CD4-positive, CD25-positive, alpha-beta regulatory T cell (primary cell): ENCODE measurements around the gene CPT1C. TPM values are rescaled to one million over a fixed set of nuclear protein-coding genes. Genes with fewer than 3 reads are reported as not detected.

Experiments
- ATAC-seq, 2 donors: fragments of 150-1000 bp; cut with Tn5 transposase; one replicate each; pipeline ENCODE4 v1.10.0; 2021; ENCODE audit warnings: low read depth in 2 of 2, moderate number of reproducible peaks in 2 of 2, moderate library complexity in 1 of 2
- DNase-seq, 3 donors: peaks; one replicate each; pipeline versions ENCODE4 v3.0.0 to v3.0.0-alpha.2; 2012 to 2022; ENCODE audit warnings: mixed read lengths in 1 of 3
- H3K27ac ChIP-seq: one replicate; pipeline ENCODE4 v1.7.0; 2013; ENCODE audit warnings: mild to moderate bottlenecking, low read length; ENCODE audit not compliant: insufficient read depth, poor library complexity, severe bottlenecking
- H3K27me3 ChIP-seq: one replicate; pipeline ENCODE4 v1.7.0; 2013; ENCODE audit warnings: low read length; ENCODE audit not compliant: control insufficient read depth, insufficient read depth
- H3K36me3 ChIP-seq: one replicate; pipeline ENCODE4 v1.7.0; 2013; ENCODE audit warnings: mild to moderate bottlenecking, low read length, moderate library complexity; ENCODE audit not compliant: control insufficient read depth, insufficient read depth
- H3K4me1 ChIP-seq: 2 replicates; pipeline ENCODE4 v1.7.0; 2013; ENCODE audit warnings: mild to moderate bottlenecking, low read length; ENCODE audit not compliant: insufficient read depth, control insufficient read depth, poor library complexity, severe bottlenecking
- H3K4me3 ChIP-seq: one replicate; pipeline ENCODE4 v1.7.0; 2013; ENCODE audit warnings: low read depth, mild to moderate bottlenecking, low read length, moderate library complexity
- H3K9me3 ChIP-seq, 2 experiments: 1 replicate in 1 of 2; 2 replicates in 1 of 2; pipeline ENCODE4 v1.7.0; 2013; ENCODE audit warnings: low read length in 2 of 2, mild to moderate bottlenecking in 1 of 2, moderate library complexity in 1 of 2; ENCODE audit not compliant: control insufficient read depth in 2 of 2
- H3K27ac Mint-ChIP-seq, 3 donors: one replicate each; pipeline ENCODE4 v1.8.0; 2020 to 2022; ENCODE audit warnings: mild to moderate bottlenecking in 3 of 3, mixed read lengths in 3 of 3, moderate library complexity in 2 of 3
- H3K27me3 Mint-ChIP-seq: one replicate; pipeline ENCODE4 v1.8.0; 2022; ENCODE audit warnings: mild to moderate bottlenecking, mixed read lengths
- H3K36me3 Mint-ChIP-seq: one replicate; pipeline ENCODE4 v1.8.0; 2020; ENCODE audit warnings: mixed read lengths
- H3K4me1 Mint-ChIP-seq, 4 donors: one replicate each; pipeline ENCODE4 v1.8.0; 2020 to 2022; ENCODE audit warnings: mixed read lengths in 4 of 4, mild to moderate bottlenecking in 1 of 4
- H3K4me3 Mint-ChIP-seq, 4 donors: one replicate each; pipeline ENCODE4 v1.8.0; 2020 to 2022; ENCODE audit warnings: mild to moderate bottlenecking in 4 of 4, mixed read lengths in 4 of 4, moderate library complexity in 3 of 4
- H3K9me3 Mint-ChIP-seq, 7 donors: one replicate each; pipeline ENCODE4 v1.8.0; 2020 to 2022; ENCODE audit warnings: mixed read lengths in 7 of 7, mild to moderate bottlenecking in 3 of 7, moderate library complexity in 2 of 7
- polyA plus RNA-seq, 4 donors: library from polyadenylated mRNA; unstranded; fragments of 300-500 nt; fragmentation: Illumina TruSeq; gene quantifications; one replicate each; pipeline ENCODE4 v1.2.3, GENCODE V29; 2021
- total RNA-seq: library from RNA; stranded (reverse); gene quantifications from one replicate; pipeline ENCODE4 v1.2.3, GENCODE V29; 2022

Gene CPT1C
- total and polyA plus RNA-seq, 5 donors from 2014 or later = 0.41 to 0.84 (median 0.60) TPM; not detected in 1

- Histone ChIP-seq H3K36me3 (peaks cover 2% of the 10 kb centered on the region), H3K27ac (peak overlapping the region; percentile 98), H3K4me3 (peak overlapping the region; percentile 86), H3K27me3 (no peaks in the 10 kb centered on the region), H3K9me3 (no peaks in the 10 kb centered on the region), H3K4me1 (peaks cover 51% of the 10 kb centered on the region)
- peaks cover 0 to 1% (median 0%) of the 10 kb centered on the region in 7 donors for H3K9me3 Mint-ChIP-seq
- ATAC-seq = no peak
- DNase-seq = no peak
- peaks cover 5 to 56% (median 32%) of the 10 kb centered on the region in 4 donors for H3K4me1 Mint-ChIP-seq
- H3K36me3 Mint-ChIP-seq = no peaks in the 10 kb centered on the region
- H3K27me3 Mint-ChIP-seq = peaks cover 9% of the 10 kb centered on the region
- peak overlapping the region; percentile 90 to 99 (median 98) for H3K4me3 Mint-ChIP-seq
- peak overlapping the region; percentile 99 to 100 (median 99) for H3K27ac Mint-ChIP-seq
Measured at GRCh38 chr19:49676136-49676783, 14.7 kb upstream of the CPT1C start.

- H3K27me3 ChIP-seq = no peaks in the 10 kb centered on the region
- ATAC-seq = peak; percentile 79 to 81
- peak overlapping the region; percentile 99 to 100 (median 99) for H3K27ac Mint-ChIP-seq
- H3K9me3 Mint-ChIP-seq = peaks cover 0 to 1% (median 0%) of the 10 kb centered on the region in 7 donors
- peak; percentile 97 to 100 (median 98) for DNase-seq
- peaks cover 5 to 55% (median 31%) of the 10 kb centered on the region in 4 donors for H3K4me1 Mint-ChIP-seq
- H3K27me3 Mint-ChIP-seq = peaks cover 9% of the 10 kb centered on the region
- peak overlapping the region; percentile 98 for H3K27ac ChIP-seq
- no peaks in the 10 kb centered on the region for H3K36me3 Mint-ChIP-seq
- H3K9me3 ChIP-seq = no peaks in the 10 kb centered on the region
- peaks cover 4% of the 10 kb centered on the region for H3K36me3 ChIP-seq
- peak overlapping the region; percentile 90 to 99 (median 98) for H3K4me3 Mint-ChIP-seq
- peak overlapping the region; percentile 86 for H3K4me3 ChIP-seq
- peaks cover 51% of the 10 kb centered on the region for H3K4me1 ChIP-seq
Measured at GRCh38 chr19:49676784-49677230, 14.1 kb upstream of the CPT1C start.

- no peaks in the 10 kb centered on the region for H3K36me3 Mint-ChIP-seq
- peaks cover 0 to 1% (median 0%) of the 10 kb centered on the region in 7 donors for H3K9me3 Mint-ChIP-seq
- peaks cover 9% of the 10 kb centered on the region for H3K27me3 Mint-ChIP-seq
- Histone ChIP-seq H3K9me3 (no peaks in the 10 kb centered on the region), H3K36me3 (peaks cover 9% of the 10 kb centered on the region), H3K4me3 (peak within 1 kb of the TSS; percentile 86), H3K27me3 (no peaks in the 10 kb centered on the region), H3K27ac (peak within 1 kb of the TSS; percentile 98), H3K4me1 (peaks cover 46% of the 10 kb centered on the region)
- ATAC-seq (peak; percentile 4 to 7), DNase-seq (peak in 2 of 3 donors; percentile 52 to 73)
- H3K4me1 Mint-ChIP-seq = peaks cover 5 to 53% (median 25%) of the 10 kb centered on the region in 4 donors
- peak within 1 kb of the TSS; percentile 90 to 99 (median 98) for H3K4me3 Mint-ChIP-seq
- H3K27ac Mint-ChIP-seq = peak within 1 kb of the TSS; percentile 99 to 100 (median 99)
Measured at GRCh38 chr19:49677231-49677900, 13.6 kb upstream of the CPT1C start, which contains the start of gene PRMT1. Gene PRMT1, plus strand, starts transcription at chr19:49677271. Its CDS starts 10 bp downstream, at chr19:49677281.

GRCh38 chr19:49677901-49678674, 12.8 kb upstream of the CPT1C start:
- DNase-seq (peak; percentile 72 to 79 (median 77)), ATAC-seq (no peak)
- peaks cover 9% of the 10 kb centered on the region for H3K27me3 Mint-ChIP-seq
- Histone ChIP-seq H3K9me3 (no peaks in the 10 kb centered on the region), H3K27ac (peak overlapping the region; percentile 98), H3K36me3 (peaks cover 13% of the 10 kb centered on the region), H3K27me3 (no peaks in the 10 kb centered on the region), H3K4me1 (peaks cover 45% of the 10 kb centered on the region), H3K4me3 (peak overlapping the region; percentile 53)
- H3K9me3 Mint-ChIP-seq = peaks cover 0 to 1% (median 0%) of the 10 kb centered on the region in 7 donors
- H3K4me1 Mint-ChIP-seq = peaks cover 5 to 52% (median 24%) of the 10 kb centered on the region in 4 donors
- peak overlapping the region; percentile 71 to 100 (median 95) for H3K27ac Mint-ChIP-seq
- H3K36me3 Mint-ChIP-seq = no peaks in the 10 kb centered on the region
- H3K4me3 Mint-ChIP-seq = peak overlapping the region; percentile 88 to 93 (median 91)

- peaks cover 2 to 48% (median 21%) of the 10 kb centered on the region in 4 donors for H3K4me1 Mint-ChIP-seq
- H3K27me3 ChIP-seq = no peaks in the 10 kb centered on the region
- H3K4me3 Mint-ChIP-seq = peak overlapping the region in 3 of 4 donors; percentile 5 to 92 (median 29)
- H3K27me3 Mint-ChIP-seq = peaks cover 5% of the 10 kb centered on the region
- ATAC-seq = no peak
- H3K36me3 Mint-ChIP-seq = no peaks in the 10 kb centered on the region
- H3K9me3 Mint-ChIP-seq = no peaks in the 10 kb centered on the region
- H3K27ac Mint-ChIP-seq = peak overlapping the region in 1 of 3 donors; percentile 100
- peaks cover 20% of the 10 kb centered on the region for H3K36me3 ChIP-seq
- H3K27ac ChIP-seq = peak overlapping the region; percentile 98
- DNase-seq = no peak
- H3K4me3 ChIP-seq = no peak overlapping the region
- H3K9me3 ChIP-seq = no peaks in the 10 kb centered on the region
- H3K4me1 ChIP-seq = peaks cover 45% of the 10 kb centered on the region
Measured at GRCh38 chr19:49678985-49679770, 11.7 kb upstream of the CPT1C start.

GRCh38 chr19:49679771-49680413, 11.0 kb upstream of the CPT1C start:
- peaks cover 45% of the 10 kb centered on the region for H3K4me1 ChIP-seq
- H3K27ac ChIP-seq = peak overlapping the region; percentile 98
- no peaks in the 10 kb centered on the region for H3K9me3 ChIP-seq
- H3K27me3 ChIP-seq = no peaks in the 10 kb centered on the region
- peaks cover 20% of the 10 kb centered on the region for H3K36me3 ChIP-seq
- no peak for ATAC-seq
- Mint-ChIP-seq H3K27me3 (peaks cover 5% of the 10 kb centered on the region), H3K27ac (peak overlapping the region; percentile 47 to 65 (median 56)), H3K9me3 (no peaks in the 10 kb centered on the region), H3K4me1 (peaks cover 0 to 48% (median 21%) of the 10 kb centered on the region in 4 donors), H3K36me3 (no peaks in the 10 kb centered on the region), H3K4me3 (peak overlapping the region in 2 of 4 donors; percentile 19 to 54)
- DNase-seq = no peak
- H3K4me3 ChIP-seq = no peak overlapping the region
